Activated gamma-delta T cell treated with Interleukin-2 at 50 U/mL for 16 hours (primary cell): Measurements from ENCODE around the gene MED4.

Experiments
- DNase-seq: peaks from one replicate; pipeline ENCODE4 v3.0.0-alpha.2; 2020

Gene MED4

DNA sequence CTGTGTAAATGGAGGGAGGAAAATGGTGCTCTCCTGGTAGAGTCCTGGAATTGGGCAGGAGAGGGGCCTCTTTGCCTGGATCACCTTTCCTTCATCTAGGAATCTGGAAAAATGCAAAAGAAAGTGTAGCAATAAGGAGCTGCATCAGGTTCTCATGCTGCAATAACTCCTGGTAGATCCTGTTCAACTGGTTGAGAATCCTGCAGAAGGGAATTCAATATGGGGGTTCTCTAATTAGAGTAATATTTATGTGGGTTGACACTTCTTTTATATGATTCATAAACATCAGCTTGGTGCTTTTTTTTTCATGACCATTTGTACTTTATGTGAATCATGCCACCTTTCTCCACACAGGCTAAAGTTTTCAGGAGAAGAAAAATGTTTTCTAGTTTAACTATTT, 66.8 kb downstream of the MED4 start:
- DNase-seq, result no peak
